ENCODE data around the gene ZNF660.

The ZNF660 gene

GRCh38 chr3:44624749-44625480 is 40.2 kb downstream of the ZNF660 start, which contains the start of gene ZNF197:
Gene ZNF197 (plus strand): TSS chr3:44625036. CDS start chr3:44629155, 4,119 bp downstream.
- Histone ChIP-seq H3K27me3 (ENCODE audit: control insufficient read depth in 5 of 5, insufficient read depth in 4 of 5, low read length in 5 of 5) (no peaks in the 10 kb centered on the region), H3K4me1 (ENCODE audit: control insufficient read depth in 5 of 5, insufficient read depth in 5 of 5, low read length in 5 of 5) (peaks cover 0 to 20% (median 18%) of the 10 kb centered on the region in 5 donors), H3K4me3 (ENCODE audit: low read depth in 1 of 5, low read length in 5 of 5) (peak within 1 kb of the TSS; percentile 76 to 92 (median 88)), H3K27ac (ENCODE audit: low read depth, low read length) (peak within 1 kb of the TSS; percentile 82), H3K36me3 (ENCODE audit: control insufficient read depth in 5 of 5, insufficient read depth in 5 of 5, low read length in 5 of 5) (peaks cover 4 to 11% (median 8%) of the 10 kb centered on the region in 5 donors), H3K9ac (ENCODE audit: low read length in 5 of 5) (peak within 1 kb of the TSS; percentile 79 to 95 (median 90)), H3K9me3 (ENCODE audit: control insufficient read depth in 5 of 5, low read length in 5 of 5) (no peaks in the 10 kb centered on the region)

- Histone ChIP-seq H3K4me3 (ENCODE audit: low read depth in 1 of 5, low read length in 5 of 5) (no peak overlapping the region), H3K9me3 (ENCODE audit: control insufficient read depth in 5 of 5, low read length in 5 of 5) (no peaks in the 10 kb centered on the region), H3K27ac (ENCODE audit: low read depth, low read length) (no peak overlapping the region), H3K27me3 (ENCODE audit: control insufficient read depth in 5 of 5, insufficient read depth in 4 of 5, low read length in 5 of 5) (no peaks in the 10 kb centered on the region), H3K36me3 (ENCODE audit: control insufficient read depth in 5 of 5, insufficient read depth in 5 of 5, low read length in 5 of 5) (peaks cover 19 to 47% (median 35%) of the 10 kb centered on the region in 5 donors), H3K9ac (ENCODE audit: low read length in 5 of 5) (no peak overlapping the region), H3K4me1 (ENCODE audit: control insufficient read depth in 5 of 5, insufficient read depth in 5 of 5, low read length in 5 of 5) (peaks cover 0 to 20% (median 18%) of the 10 kb centered on the region in 5 donors)
Measured at GRCh38 chr3:44628716-44629115, 44.0 kb downstream of the ZNF660 start.

GRCh38 chr3:44632193-44632592 is 47.4 kb downstream of the ZNF660 start:
- Histone ChIP-seq H3K36me3 (ENCODE audit: control insufficient read depth in 5 of 5, insufficient read depth in 5 of 5, low read length in 5 of 5) (peaks cover 30 to 66% (median 59%) of the 10 kb centered on the region in 5 donors), H3K27ac (ENCODE audit: low read depth, low read length) (no peak overlapping the region), H3K9me3 (ENCODE audit: control insufficient read depth in 5 of 5, low read length in 5 of 5) (peaks cover 0 to 4% (median 0%) of the 10 kb centered on the region in 5 donors), H3K9ac (ENCODE audit: low read length in 5 of 5) (no peak overlapping the region), H3K4me1 (ENCODE audit: control insufficient read depth in 5 of 5, insufficient read depth in 5 of 5, low read length in 5 of 5) (no peaks in the 10 kb centered on the region), H3K4me3 (ENCODE audit: low read depth in 1 of 5, low read length in 5 of 5) (no peak overlapping the region), H3K27me3 (ENCODE audit: control insufficient read depth in 5 of 5, insufficient read depth in 4 of 5, low read length in 5 of 5) (no peaks in the 10 kb centered on the region)

GRCh38 chr3:44642337-44642736 is 57.6 kb downstream of the ZNF660 start:
- H3K9me3 ChIP-seq (ENCODE audit: control insufficient read depth in 5 of 5, low read length in 5 of 5): peaks cover 8 to 36% (median 24%) of the 10 kb centered on the region in 5 donors
- H3K36me3 ChIP-seq (ENCODE audit: control insufficient read depth in 5 of 5, insufficient read depth in 5 of 5, low read length in 5 of 5): peaks cover 43 to 49% (median 47%) of the 10 kb centered on the region in 5 donors
- H3K27me3 ChIP-seq (ENCODE audit: control insufficient read depth in 5 of 5, insufficient read depth in 4 of 5, low read length in 5 of 5): no peaks in the 10 kb centered on the region
- H3K27ac ChIP-seq (ENCODE audit: low read depth, low read length): no peak overlapping the region
- no peaks in the 10 kb centered on the region for H3K4me1 ChIP-seq (ENCODE audit: control insufficient read depth in 5 of 5, insufficient read depth in 5 of 5, low read length in 5 of 5)
- H3K4me3 ChIP-seq (ENCODE audit: low read depth in 1 of 5, low read length in 5 of 5): peak overlapping the region in 1 of 5 donors; percentile 34
- no peak overlapping the region for H3K9ac ChIP-seq (ENCODE audit: low read length in 5 of 5)

- H3K27ac ChIP-seq (ENCODE audit: low read depth, low read length): no peak overlapping the region
- H3K27me3 ChIP-seq (ENCODE audit: control insufficient read depth in 5 of 5, insufficient read depth in 4 of 5, low read length in 5 of 5): no peaks in the 10 kb centered on the region
- H3K9ac ChIP-seq (ENCODE audit: low read length in 5 of 5): no peak overlapping the region
- H3K36me3 ChIP-seq (ENCODE audit: control insufficient read depth in 5 of 5, insufficient read depth in 5 of 5, low read length in 5 of 5): peaks cover 42 to 47% (median 43%) of the 10 kb centered on the region in 5 donors
- peak overlapping the region in 2 of 5 donors; percentile 33 to 34 for H3K4me3 ChIP-seq (ENCODE audit: low read depth in 1 of 5, low read length in 5 of 5)
- peaks cover 8 to 36% (median 24%) of the 10 kb centered on the region in 5 donors for H3K9me3 ChIP-seq (ENCODE audit: control insufficient read depth in 5 of 5, low read length in 5 of 5)
- H3K4me1 ChIP-seq (ENCODE audit: control insufficient read depth in 5 of 5, insufficient read depth in 5 of 5, low read length in 5 of 5): peaks cover 0 to 2% (median 0%) of the 10 kb centered on the region in 5 donors
Measured at GRCh38 chr3:44643024-44643423, 58.3 kb downstream of the ZNF660 start.

GRCh38 chr3:44647771-44648170 is 63.0 kb downstream of the ZNF660 start:
- peaks cover 4 to 22% (median 15%) of the 10 kb centered on the region in 5 donors for H3K4me1 ChIP-seq (ENCODE audit: control insufficient read depth in 5 of 5, insufficient read depth in 5 of 5, low read length in 5 of 5)
- no peak overlapping the region for H3K4me3 ChIP-seq (ENCODE audit: low read depth in 1 of 5, low read length in 5 of 5)
- peaks cover 4 to 14% (median 9%) of the 10 kb centered on the region in 5 donors for H3K9me3 ChIP-seq (ENCODE audit: control insufficient read depth in 5 of 5, low read length in 5 of 5)
- no peaks in the 10 kb centered on the region for H3K27me3 ChIP-seq (ENCODE audit: control insufficient read depth in 5 of 5, insufficient read depth in 4 of 5, low read length in 5 of 5)
- no peak overlapping the region for H3K27ac ChIP-seq (ENCODE audit: low read depth, low read length)
- H3K9ac ChIP-seq (ENCODE audit: low read length in 5 of 5): no peak overlapping the region
- peaks cover 12 to 28% (median 25%) of the 10 kb centered on the region in 5 donors for H3K36me3 ChIP-seq (ENCODE audit: control insufficient read depth in 5 of 5, insufficient read depth in 5 of 5, low read length in 5 of 5)

- H3K9me3 ChIP-seq (ENCODE audit: control insufficient read depth in 5 of 5, low read length in 5 of 5): peaks cover 0 to 4% (median 3%) of the 10 kb centered on the region in 5 donors
- H3K4me3 ChIP-seq (ENCODE audit: low read depth in 1 of 5, low read length in 5 of 5): peak within 1 kb of the TSS; percentile 74 to 98 (median 93)
- peak within 1 kb of the TSS; percentile 85 to 96 (median 95) for H3K9ac ChIP-seq (ENCODE audit: low read length in 5 of 5)
- peaks cover 4 to 22% (median 15%) of the 10 kb centered on the region in 5 donors for H3K4me1 ChIP-seq (ENCODE audit: control insufficient read depth in 5 of 5, insufficient read depth in 5 of 5, low read length in 5 of 5)
- no peaks in the 10 kb centered on the region for H3K27me3 ChIP-seq (ENCODE audit: control insufficient read depth in 5 of 5, insufficient read depth in 4 of 5, low read length in 5 of 5)
- H3K36me3 ChIP-seq (ENCODE audit: control insufficient read depth in 5 of 5, insufficient read depth in 5 of 5, low read length in 5 of 5): peaks cover 8 to 30% (median 29%) of the 10 kb centered on the region in 5 donors
- peak within 1 kb of the TSS; percentile 64 for H3K27ac ChIP-seq (ENCODE audit: low read depth, low read length)
Measured at GRCh38 chr3:44648564-44649229, 63.9 kb downstream of the ZNF660 start, which contains the start of gene ZNF35. Gene ZNF35 (plus strand): TSS chr3:44648732. CDS start chr3:44651068, 2,336 bp downstream.
